ENCODE results near the gene EEA1.

EEA1 gene

DNA sequence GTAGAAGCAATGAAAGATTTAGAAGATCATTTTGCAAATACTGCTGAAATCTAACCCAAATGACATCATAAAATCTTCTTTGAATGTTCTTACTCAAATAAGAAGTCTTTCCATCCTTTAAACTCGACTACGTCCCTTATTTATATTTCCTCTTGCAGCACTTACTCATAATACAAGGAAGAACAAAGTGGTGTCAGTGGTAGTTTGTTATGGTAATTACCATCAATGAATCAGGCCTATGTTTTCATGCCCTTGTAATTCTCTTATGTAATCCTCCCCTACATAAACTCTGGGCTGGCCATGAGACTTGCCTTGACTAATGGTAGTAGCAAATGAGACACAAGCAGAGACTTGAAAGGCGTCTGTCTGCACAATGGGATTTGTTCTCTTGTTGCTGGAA lies 17.0 kb downstream of the EEA1 start:
- TF ChIP-seq EZH2 (IDR thresholded peaks at IDR 0.05; ENCODE audit: borderline replicate concordance, low read length), result no peak
- TF ChIP-seq, protein P1, sequence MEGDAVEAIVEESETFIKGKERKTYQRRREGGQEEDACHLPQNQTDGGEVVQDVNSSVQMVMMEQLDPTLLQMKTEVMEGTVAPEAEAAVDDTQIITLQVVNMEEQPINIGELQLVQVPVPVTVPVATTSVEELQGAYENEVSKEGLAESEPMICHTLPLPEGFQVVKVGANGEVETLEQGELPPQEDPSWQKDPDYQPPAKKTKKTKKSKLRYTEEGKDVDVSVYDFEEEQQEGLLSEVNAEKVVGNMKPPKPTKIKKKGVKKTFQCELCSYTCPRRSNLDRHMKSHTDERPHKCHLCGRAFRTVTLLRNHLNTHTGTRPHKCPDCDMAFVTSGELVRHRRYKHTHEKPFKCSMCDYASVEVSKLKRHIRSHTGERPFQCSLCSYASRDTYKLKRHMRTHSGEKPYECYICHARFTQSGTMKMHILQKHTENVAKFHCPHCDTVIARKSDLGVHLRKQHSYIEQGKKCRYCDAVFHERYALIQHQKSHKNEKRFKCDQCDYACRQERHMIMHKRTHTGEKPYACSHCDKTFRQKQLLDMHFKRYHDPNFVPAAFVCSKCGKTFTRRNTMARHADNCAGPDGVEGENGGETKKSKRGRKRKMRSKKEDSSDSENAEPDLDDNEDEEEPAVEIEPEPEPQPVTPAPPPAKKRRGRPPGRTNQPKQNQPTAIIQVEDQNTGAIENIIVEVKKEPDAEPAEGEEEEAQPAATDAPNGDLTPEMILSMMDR (IDR thresholded peaks at IDR 0.05; ENCODE audit: low read length), result no peak
- H3K9me2 ChIP-seq (ENCODE audit: low read depth, low read length), result no peaks in the 10 kb centered on the region
- no peaks in the 10 kb centered on the region for H4K20me1 ChIP-seq (ENCODE audit: insufficient read depth, low read length)
- H3K27ac ChIP-seq (ENCODE audit: low read depth, low read length, poor library complexity, severe bottlenecking), result no peak overlapping the region
- H3K79me2 ChIP-seq (ENCODE audit: insufficient read depth, low read length), result peaks cover 33% of the 10 kb centered on the region
- peaks cover 3% of the 10 kb centered on the region; the same call in 1 of the 2 replicates for H3K9me3 ChIP-seq (ENCODE audit: low read length)
- no peaks in the 10 kb centered on the region for H3K4me1 ChIP-seq (ENCODE audit: insufficient read depth, low read length, severe bottlenecking)
- no peak overlapping the region for H3K9ac ChIP-seq (ENCODE audit: low read length)
- H3K4me2 ChIP-seq (ENCODE audit: low read length), result no peak overlapping the region
- no peak overlapping the region for H2AFZ ChIP-seq (ENCODE audit: low read length)
- H3K36me3 ChIP-seq (ENCODE audit: insufficient read depth, low read length), result no peaks in the 10 kb centered on the region; the same call in 1 of the 2 replicates
- no peaks in the 10 kb centered on the region for H3K27me3 ChIP-seq (ENCODE audit: insufficient read depth, low read length)
- H3F3A ChIP-seq (ENCODE audit: insufficient read depth, low read length), result no peaks in the 10 kb centered on the region
- no peak overlapping the region for H3K4me3 ChIP-seq (ENCODE audit: low read depth, low read length, poor library complexity, severe bottlenecking)

DNA sequence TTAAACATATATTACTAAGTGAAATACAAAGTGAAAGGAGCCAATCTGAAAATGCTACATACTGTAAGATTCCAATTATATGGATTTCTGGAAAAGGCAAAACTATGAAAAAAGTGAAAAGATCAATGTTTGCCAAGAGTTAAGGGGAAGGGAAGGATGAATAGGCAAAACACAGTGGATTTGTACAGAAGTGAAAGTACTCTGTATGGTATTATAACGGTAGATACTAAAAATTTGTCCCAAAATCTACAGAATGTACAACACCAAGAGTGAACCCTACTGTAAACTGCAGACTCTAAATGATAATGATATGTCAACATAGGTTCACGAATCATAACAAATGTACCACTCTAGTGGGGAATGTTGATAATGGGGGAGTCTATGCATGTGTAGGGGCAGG lies 17.8 kb downstream of the EEA1 start:
- H3K9me3 ChIP-seq (ENCODE audit: low read length), result peaks cover 3% of the 10 kb centered on the region; the same call in 1 of the 2 replicates
- no peak overlapping the region for H3K27ac ChIP-seq (ENCODE audit: low read depth, low read length, poor library complexity, severe bottlenecking)
- TF ChIP-seq, protein P1 (IDR thresholded peaks at IDR 0.05; ENCODE audit: low read length), result no peak
- TF ChIP-seq EZH2 (IDR thresholded peaks at IDR 0.05; ENCODE audit: borderline replicate concordance, low read length), result no peak
- no peak overlapping the region for H3K4me3 ChIP-seq (ENCODE audit: low read depth, low read length, poor library complexity, severe bottlenecking)
- peaks cover 33% of the 10 kb centered on the region for H3K79me2 ChIP-seq (ENCODE audit: insufficient read depth, low read length)
- no peaks in the 10 kb centered on the region for H3K9me2 ChIP-seq (ENCODE audit: low read depth, low read length)
- H3K4me2 ChIP-seq (ENCODE audit: low read length), result no peak overlapping the region
- H3K36me3 ChIP-seq (ENCODE audit: insufficient read depth, low read length), result no peaks in the 10 kb centered on the region; the same call in 1 of the 2 replicates
- H3F3A ChIP-seq (ENCODE audit: insufficient read depth, low read length), result no peaks in the 10 kb centered on the region
- H2AFZ ChIP-seq (ENCODE audit: low read length), result no peak overlapping the region
- no peaks in the 10 kb centered on the region for H3K27me3 ChIP-seq (ENCODE audit: insufficient read depth, low read length)
- H4K20me1 ChIP-seq (ENCODE audit: insufficient read depth, low read length), result no peaks in the 10 kb centered on the region
- no peak overlapping the region for H3K9ac ChIP-seq (ENCODE audit: low read length)
- no peaks in the 10 kb centered on the region for H3K4me1 ChIP-seq (ENCODE audit: insufficient read depth, low read length, severe bottlenecking)

DNA sequence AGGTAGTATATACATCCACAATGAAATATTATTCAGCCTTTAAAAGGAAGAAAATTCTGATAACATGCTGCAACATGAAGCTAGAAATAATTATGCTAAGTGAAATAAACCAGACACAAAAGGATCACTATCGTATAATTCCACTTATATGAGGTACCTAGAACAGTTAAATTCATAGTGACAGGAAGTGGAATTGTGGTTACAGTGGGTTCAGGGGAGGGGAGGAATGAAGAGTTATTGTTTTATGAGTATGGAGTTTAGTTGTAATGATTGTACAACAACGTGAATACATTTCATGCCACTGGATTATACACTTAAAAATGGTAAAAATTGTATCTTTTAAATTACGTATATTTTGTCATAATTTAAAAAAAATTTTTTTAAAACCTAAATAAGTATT lies 21.0 kb downstream of the EEA1 start:
- no peaks in the 10 kb centered on the region for H3K9me2 ChIP-seq (ENCODE audit: low read depth, low read length)
- H2AFZ ChIP-seq (ENCODE audit: low read length), result no peak overlapping the region
- H3K4me1 ChIP-seq (ENCODE audit: insufficient read depth, low read length, severe bottlenecking), result peaks cover 6% of the 10 kb centered on the region
- TF ChIP-seq EZH2 (IDR thresholded peaks at IDR 0.05; ENCODE audit: borderline replicate concordance, low read length), result no peak
- TF ChIP-seq, protein P1 (IDR thresholded peaks at IDR 0.05; ENCODE audit: low read length), result no peak
- no peaks in the 10 kb centered on the region for H3K27me3 ChIP-seq (ENCODE audit: insufficient read depth, low read length)
- H3K9ac ChIP-seq (ENCODE audit: low read length), result no peak overlapping the region
- no peak overlapping the region for H3K4me2 ChIP-seq (ENCODE audit: low read length)
- no peaks in the 10 kb centered on the region for H3F3A ChIP-seq (ENCODE audit: insufficient read depth, low read length)
- no peak overlapping the region for H3K27ac ChIP-seq (ENCODE audit: low read depth, low read length, poor library complexity, severe bottlenecking)
- H3K9me3 ChIP-seq (ENCODE audit: low read length), result peaks cover 3% of the 10 kb centered on the region; the same call in 1 of the 2 replicates
- H4K20me1 ChIP-seq (ENCODE audit: insufficient read depth, low read length), result no peaks in the 10 kb centered on the region
- H3K79me2 ChIP-seq (ENCODE audit: insufficient read depth, low read length), result peaks cover 25% of the 10 kb centered on the region
- no peak overlapping the region for H3K4me3 ChIP-seq (ENCODE audit: low read depth, low read length, poor library complexity, severe bottlenecking)
- H3K36me3 ChIP-seq (ENCODE audit: insufficient read depth, low read length), result no peaks in the 10 kb centered on the region
